Thoracic aorta (tissue), 2 donors: ENCODE data around the gene VRK2. TPM values are rescaled to one million over a fixed set of nuclear protein-coding genes. Genes with fewer than 3 reads are reported as not detected.
"Not testable (repeated sequence)": the region's sequence is repeated elsewhere in the genome, so short reads cannot be mapped to it uniquely, and the experiment has no call there.

ENCODE experiments used
- ATAC-seq: fragments of 150-250 bp; one replicate; pipeline ENCODE4 v1.8.0; 2017; ENCODE audit warnings: low read depth; ENCODE audit not compliant: insufficient number of reproducible peaks, low FRiP score
- DNase-seq: peaks from one replicate; pipeline ENCODE4 v3.0.0-alpha.2; 2020; ENCODE audit warnings: low spot score
- H3K27ac ChIP-seq, 2 donors: fragments of 200-600 bp; sonication (generic); 1 replicate in 1 of 2; 2 replicates in 1 of 2; pipeline ENCODE4 v1.5.1; 2016; ENCODE audit warnings: mild to moderate bottlenecking in 2 of 2, moderate library complexity in 2 of 2
- H3K27me3 ChIP-seq: fragments of 200-600 bp; sonication (generic); replicated peaks from 2 replicates; pipeline ENCODE4 v1.6.0; 2016; ENCODE audit warnings: mild to moderate bottlenecking; ENCODE audit not compliant: insufficient read depth
- H3K36me3 ChIP-seq: fragments of 200-600 bp; sonication (generic); one replicate; pipeline ENCODE4 v1.5.1; 2016
- H3K4me1 ChIP-seq, 2 donors: fragments of 200-600 bp; sonication (generic); 1 replicate in 1 of 2; 2 replicates in 1 of 2; pipeline versions ENCODE4 v1.5.1 to v1.6.0; 2016; ENCODE audit warnings: low read depth in 2 of 2, mild to moderate bottlenecking in 1 of 2; ENCODE audit not compliant: control insufficient read depth in 1 of 2
- H3K4me3 ChIP-seq: fragments of 200-600 bp; sonication (generic); 2 replicates; pipeline ENCODE4 v1.5.1; 2016; ENCODE audit warnings: mild to moderate bottlenecking
- H3K9me3 ChIP-seq: fragments of 200-600 bp; sonication (generic); 2 replicates; pipeline ENCODE4 v1.5.1; 2016
- CTCF ChIP-seq: fragments of 200-600 bp; sonication (generic); IDR thresholded peaks from one replicate; pipeline ENCODE4 v1.5.1; 2019; ENCODE audit warnings: antibody characterized with exemption
- total RNA-seq, 2 donors: library from RNA; depleted of rRNA; stranded (reverse); fragments of >200 nt; gene quantifications; one replicate each; pipeline versions ENCODE4 v1.1.0 to v1.2.3, GENCODE V29; 2016

VRK2 gene
- total RNA-seq, 2 donors from 2014 or later, result 13.3 to 23.3 TPM

- Histone ChIP-seq H3K27me3 (no peaks in the 10 kb centered on the region), H3K4me1 (peaks cover 6 to 11% of the 10 kb centered on the region in 2 donors), H3K4me3 (no peak overlapping the region), H3K36me3 (no peaks in the 10 kb centered on the region), H3K27ac (no peak overlapping the region), H3K9me3 (no peaks in the 10 kb centered on the region)
- DNase-seq, result no peak
- no peak for ATAC-seq
- TF ChIP-seq CTCF, result no peak
These were observed 91.9 kb downstream of the VRK2 start for GRCh38 chr2:58138396-58139030.

GRCh38 chr2:58140508-58141072 lies 94.0 kb downstream of the VRK2 start:
- ATAC-seq (no peak), DNase-seq (no peak)
- TF ChIP-seq CTCF, result no peak
- H3K9me3 ChIP-seq, result no peaks in the 10 kb centered on the region
- peaks cover 6 to 11% of the 10 kb centered on the region in 2 donors for H3K4me1 ChIP-seq
- H3K4me3 ChIP-seq, result no peak overlapping the region
- no peaks in the 10 kb centered on the region for H3K27me3 ChIP-seq
- H3K27ac ChIP-seq, result no peak overlapping the region
- H3K36me3 ChIP-seq, result no peaks in the 10 kb centered on the region

- not testable (repeated sequence) for H3K27ac ChIP-seq, H3K4me3 ChIP-seq, DNase-seq, H3K36me3 ChIP-seq, ATAC-seq, H3K27me3 ChIP-seq, H3K4me1 ChIP-seq, H3K9me3 ChIP-seq
These were observed 99.2 kb downstream of the VRK2 start for GRCh38 chr2:58145769-58146168.

- no peak for ATAC-seq
- no peak overlapping the region for H3K4me3 ChIP-seq
- no peaks in the 10 kb centered on the region for H3K27me3 ChIP-seq
These were observed 100.1 kb downstream of the VRK2 start for GRCh38 chr2:58146707-58147106.

GRCh38 chr2:58155160-58155778 lies 108.7 kb downstream of the VRK2 start:
- ATAC-seq, result no peak

More at GRCh38 chr2:58146707-58147106, 100.1 kb downstream of the VRK2 start:
- no peaks in the 10 kb centered on the region for H3K36me3 ChIP-seq
- no peaks in the 10 kb centered on the region for H3K4me1 ChIP-seq
- H3K27ac ChIP-seq, result no peak overlapping the region
- no peak for DNase-seq
- TF ChIP-seq CTCF, result no peak
- no peaks in the 10 kb centered on the region for H3K9me3 ChIP-seq

More at GRCh38 chr2:58155160-58155778, 108.7 kb downstream of the VRK2 start:
- Histone ChIP-seq H3K4me3 (no peak overlapping the region), H3K4me1 (no peaks in the 10 kb centered on the region), H3K9me3 (no peaks in the 10 kb centered on the region), H3K27ac (no peak overlapping the region), H3K27me3 (no peaks in the 10 kb centered on the region), H3K36me3 (no peaks in the 10 kb centered on the region)
- no peak for DNase-seq
- no peak for TF ChIP-seq CTCF
